Epithelial cell of prostate (primary cell): Measurements from ENCODE around the gene VAMP3.
"Not testable (repeated sequence)": the region's sequence is repeated elsewhere in the genome, so short reads cannot be mapped to it uniquely, and the experiment has no call there.

Experiments used
- DNase-seq: peaks from one replicate; pipeline ENCODE4 v3.0.0-alpha.2; 2011; ENCODE audit warnings: low read depth, low spot score
- H3K27ac ChIP-seq: fragments of 450-650 bp; 2 replicates; pipeline ENCODE4 v1.5.1; 2017; ENCODE audit warnings: mild to moderate bottlenecking

VAMP3 gene

GRCh38 chr1:7761103-7761502, 10.0 kb upstream of the VAMP3 start:
- DNase-seq, result no peak
- H3K27ac ChIP-seq, result no peak overlapping the region

- no peak overlapping the region for H3K27ac ChIP-seq
- no peak for DNase-seq
These were observed 3.9 kb upstream of the VAMP3 start for GRCh38 chr1:7767176-7767575.

- no peak overlapping the region for H3K27ac ChIP-seq
- DNase-seq, result no peak
These were observed 2.5 kb upstream of the VAMP3 start for GRCh38 chr1:7768583-7768982.

- DNase-seq, result no peak
- H3K27ac ChIP-seq, result no peak overlapping the region
These were observed 1.3 kb upstream of the VAMP3 start for GRCh38 chr1:7769673-7770412.

GRCh38 chr1:7770669-7770996, 463 bp upstream of the VAMP3 start:
- no peak for DNase-seq
- H3K27ac ChIP-seq, result peak overlapping the region; percentile 89

- peak overlapping the region; percentile 89 for H3K27ac ChIP-seq
- DNase-seq, result no peak
These were observed 765 bp downstream of the VAMP3 start for GRCh38 chr1:7771823-7772299.

GRCh38 chr1:7777591-7777990, 6.5 kb downstream of the VAMP3 start:
- DNase-seq, result no peak
- H3K27ac ChIP-seq, result no peak overlapping the region

GRCh38 chr1:7778133-7778628, 7.1 kb downstream of the VAMP3 start:
- DNase-seq, result no peak
- H3K27ac ChIP-seq, result no peak overlapping the region

- no peak overlapping the region for H3K27ac ChIP-seq
- DNase-seq, result no peak
These were observed 9.9 kb downstream of the VAMP3 start for GRCh38 chr1:7780976-7781375.

- H3K27ac ChIP-seq, result no peak overlapping the region
- DNase-seq, result no peak
These were observed 10.4 kb downstream of the VAMP3 start for GRCh38 chr1:7781501-7781900.

GRCh38 chr1:7781923-7782495, 10.9 kb downstream of the VAMP3 start:
- DNase-seq, result no peak
- H3K27ac ChIP-seq, result no peak overlapping the region

GRCh38 chr1:7783178-7783711, 12.1 kb downstream of the VAMP3 start:
- peak overlapping the region; percentile 20 for H3K27ac ChIP-seq
- no peak for DNase-seq

GRCh38 chr1:7783826-7784491, 12.9 kb downstream of the VAMP3 start, which contains the start of gene PER3:
Gene PER3 (plus strand): TSS chr1:7784291. CDS start chr1:7784878, 587 bp downstream.
- peak within 1 kb of the TSS; percentile 20 for H3K27ac ChIP-seq
- peak; percentile 82 for DNase-seq

GRCh38 chr1:7784492-7785071, 13.5 kb downstream of the VAMP3 start:
- no peak overlapping the region for H3K27ac ChIP-seq
- DNase-seq, result no peak

- no peak for DNase-seq
- H3K27ac ChIP-seq, result no peak overlapping the region
These were observed 14.0 kb downstream of the VAMP3 start for GRCh38 chr1:7785108-7785507.

GRCh38 chr1:7786795-7787194, 15.7 kb downstream of the VAMP3 start:
- no peak overlapping the region for H3K27ac ChIP-seq
- DNase-seq, result no peak

- DNase-seq, result no peak
- H3K27ac ChIP-seq, result no peak overlapping the region
These were observed 18.7 kb downstream of the VAMP3 start for GRCh38 chr1:7789828-7790227.

- not testable (repeated sequence) for DNase-seq, H3K27ac ChIP-seq
These were observed 19.9 kb downstream of the VAMP3 start for GRCh38 chr1:7791027-7791426.

- DNase-seq, result no peak
- H3K27ac ChIP-seq, result no peak overlapping the region
These were observed 24.3 kb downstream of the VAMP3 start for GRCh38 chr1:7795406-7795805.

- H3K27ac ChIP-seq, result no peak overlapping the region
- no peak for DNase-seq
These were observed 34.4 kb downstream of the VAMP3 start for GRCh38 chr1:7805460-7805859.
